Keratinocyte (primary cell): ENCODE results near the gene FOXJ1. TPM values are rescaled to one million over a fixed set of nuclear protein-coding genes. Genes with fewer than 3 reads are reported as not detected.

Source experiments
- DNase-seq: peaks from one replicate; pipeline ENCODE4 v3.0.0-alpha.2; 2011; ENCODE audit warnings: low read depth, missing footprints, low spot score
- FAIRE-seq: peaks from 2 replicates; lab custom pipeline; 2011; peaks lifted over from hg19 to GRCh38; lab: Jason Lieb, UNC
- H2AFZ ChIP-seq: 2 replicates; pipeline ENCODE4 v1.6.0; 2012; ENCODE audit warnings: low read length, control low read depth, inconsistent platforms; ENCODE audit not compliant: control insufficient read depth
- H3K27ac ChIP-seq: 2 replicates; pipeline ENCODE4 v1.5.1; 2011; ENCODE audit warnings: low read length; ENCODE audit not compliant: control insufficient read depth, insufficient read depth
- H3K27me3 ChIP-seq: 3 replicates; pipeline ENCODE4 v1.6.0; 2011; ENCODE audit warnings: low read length; ENCODE audit not compliant: control insufficient read depth, insufficient read depth; ENCODE audit errors: extremely low read depth
- H3K36me3 ChIP-seq, 2 experiments: 2 replicates in 1 of 2; 3 replicates in 1 of 2; pipeline ENCODE4 v1.5.1; 2011; ENCODE audit warnings: low read length in 2 of 2, mild to moderate bottlenecking in 1 of 2; ENCODE audit not compliant: control insufficient read depth in 2 of 2, insufficient read depth in 2 of 2; ENCODE audit errors: extremely low read depth in 1 of 2
- H3K4me1 ChIP-seq: 3 replicates; pipeline ENCODE4 v1.5.1; 2011; ENCODE audit warnings: low read length; ENCODE audit not compliant: control insufficient read depth, insufficient read depth; ENCODE audit errors: extremely low read depth
- H3K4me2 ChIP-seq: 3 replicates; pipeline ENCODE4 v1.6.0; 2011; ENCODE audit warnings: low read depth, low read length; ENCODE audit not compliant: control insufficient read depth, insufficient read depth; ENCODE audit errors: extremely low read depth
- H3K4me3 ChIP-seq, 3 experiments: fragments of 200-600 bp in 1 of 3; sonication (generic) in 1 of 3; 2 replicates in 2 of 3; 3 replicates in 1 of 3; pipeline ENCODE4 v1.5.1; 2011 to 2016; ENCODE audit warnings: low read length in 3 of 3, mild to moderate bottlenecking in 3 of 3, control low read depth in 2 of 3, inconsistent platforms in 1 of 3, low read depth in 1 of 3, mixed read lengths in 1 of 3, mixed run types in 1 of 3, moderate library complexity in 1 of 3; ENCODE audit not compliant: control insufficient read depth in 2 of 3, insufficient read depth in 2 of 3; ENCODE audit errors: extremely low read depth in 1 of 3
- H3K79me2 ChIP-seq: 2 replicates; pipeline ENCODE4 v1.6.0; 2012; ENCODE audit warnings: low read length; ENCODE audit not compliant: control insufficient read depth, insufficient read depth
- H3K9ac ChIP-seq: 3 replicates; pipeline ENCODE4 v1.6.0; 2011; ENCODE audit warnings: low read length; ENCODE audit not compliant: control insufficient read depth, insufficient read depth; ENCODE audit errors: extremely low read depth
- H3K9me1 ChIP-seq: 3 replicates; pipeline ENCODE4 v1.6.0; 2011; ENCODE audit warnings: low read length; ENCODE audit not compliant: control insufficient read depth, insufficient read depth; ENCODE audit errors: extremely low read depth
- H3K9me3 ChIP-seq: 2 replicates; pipeline ENCODE4 v1.5.1; 2012; ENCODE audit warnings: low read depth, low read length; ENCODE audit not compliant: control insufficient read depth
- H4K20me1 ChIP-seq: 3 replicates; pipeline ENCODE4 v1.6.0; 2011; ENCODE audit warnings: low read length; ENCODE audit not compliant: control insufficient read depth, insufficient read depth; ENCODE audit errors: extremely low read depth
- CTCF ChIP-seq, 3 experiments: IDR thresholded peaks in 1 of 3; conservative IDR thresholded peaks in 1 of 3; optimal IDR thresholded peaks in 1 of 3; 2 replicates in 2 of 3; 3 replicates in 1 of 3; pipeline versions ENCODE3 to v1.5.1; 2011; ENCODE audit warnings: low read length in 3 of 3, mild to moderate bottlenecking in 3 of 3, moderate library complexity in 2 of 3, control low read depth in 1 of 3, inconsistent platforms in 1 of 3; ENCODE audit not compliant: insufficient read depth in 2 of 3; ENCODE audit errors: extremely low read depth in 1 of 3
- EZH2 ChIP-seq: IDR thresholded peaks from one replicate; pipeline ENCODE4 v1.6.1; 2012; ENCODE audit warnings: inconsistent platforms, mild to moderate bottlenecking, low read length, moderate library complexity
- dilution Hi-C: fragments of 300-500 bp; cut with MboI; formaldehyde crosslinking; loops from one replicate; pipeline ENCODE4 v1.7.0; 2020; ENCODE audit warnings: low sequenced_read_pairs; ENCODE audit not compliant: extremely low pct_ligation_motif_present
- polyA plus RNA-seq, 5 experiments: library from polyadenylated mRNA; depleted of rRNA in 3 of 5; stranded (reverse) in 3 of 5; stranded (forward) in 1 of 5; unstranded in 1 of 5; fragments of >200 nt; gene quantifications; 1 replicate in 1 of 5; 2 replicates in 3 of 5; 3 replicates in 1 of 5; pipeline versions ENCODE4 v1.2.1 to v1.2.3, GENCODE V29; 2011 to 2012; ENCODE audit warnings: missing spikeins in 2 of 5, low read depth in 1 of 5, low replicate concordance in 1 of 5

The FOXJ1 gene
- polyA plus RNA-seq, 1 donor (not counting 4 experiments of a cell fraction or from before 2014, with no cell fraction given), result 0.03 TPM

- no peaks in the 10 kb centered on the region for H3K36me3 ChIP-seq
- no peaks in the 10 kb centered on the region for H3K9me3 ChIP-seq
- H2AFZ ChIP-seq, result peak overlapping the region; percentile 22
- H3K27me3 ChIP-seq, result peaks cover 5% of the 10 kb centered on the region
- no peaks in the 10 kb centered on the region for H3K79me2 ChIP-seq
- H3K4me1 ChIP-seq, result peaks cover 3% of the 10 kb centered on the region
- no peak overlapping the region for H3K27ac ChIP-seq
- no peaks in the 10 kb centered on the region for H4K20me1 ChIP-seq
- peak overlapping the region in 1 of 3 experiments; percentile 40 for H3K4me3 ChIP-seq
- peak overlapping the region; percentile 41 for H3K4me2 ChIP-seq
- no peaks in the 10 kb centered on the region for H3K9me1 ChIP-seq
- DNase-seq (no peak), FAIRE-seq (no peak)
- TF ChIP-seq EZH2, result no peak
- TF ChIP-seq CTCF (optimal IDR thresholded peaks at IDR 0.05 in 1 of 3, IDR thresholded peaks at IDR 0.05 in 1 of 3, conservative IDR thresholded peaks at IDR 0.05 in 1 of 3; ENCODE audit: extremely low read depth in 1 of 3, insufficient read depth in 2 of 3, low read length in 3 of 3), result no peak
- peak overlapping the region; percentile 58 for H3K9ac ChIP-seq
- dilution Hi-C loops, result no loop called here
Observed at GRCh38 chr17:76121932-76122430, 19.1 kb downstream of the FOXJ1 start.

GRCh38 chr17:76120658-76121008, 20.4 kb downstream of the FOXJ1 start:
- H4K20me1 ChIP-seq, result no peaks in the 10 kb centered on the region
- H3K4me2 ChIP-seq, result no peak overlapping the region
- peaks cover 5% of the 10 kb centered on the region for H3K27me3 ChIP-seq
- TF ChIP-seq CTCF (optimal IDR thresholded peaks at IDR 0.05 in 1 of 3, IDR thresholded peaks at IDR 0.05 in 1 of 3, conservative IDR thresholded peaks at IDR 0.05 in 1 of 3; ENCODE audit: extremely low read depth in 1 of 3, insufficient read depth in 2 of 3, low read length in 3 of 3), result no peak
- H3K9me1 ChIP-seq, result no peaks in the 10 kb centered on the region
- H3K79me2 ChIP-seq, result no peaks in the 10 kb centered on the region
- no peak overlapping the region for H3K9ac ChIP-seq
- no peaks in the 10 kb centered on the region for H3K36me3 ChIP-seq
- H3K27ac ChIP-seq, result no peak overlapping the region
- H2AFZ ChIP-seq, result no peak overlapping the region
- DNase-seq (no peak), FAIRE-seq (no peak)
- no peak overlapping the region for H3K4me3 ChIP-seq
- H3K9me3 ChIP-seq, result no peaks in the 10 kb centered on the region
- H3K4me1 ChIP-seq, result peaks cover 3% of the 10 kb centered on the region
- dilution Hi-C loops, result no loop called here
